Gastrocnemius medialis (tissue), 4 donors: ENCODE results near the gene ZNF521.

Experiments
- POLR2A ChIP-seq, 2 donors: fragments of 450-650 bp; IDR thresholded peaks; one replicate each; pipeline ENCODE4 v1.6.1; 2017; ENCODE audit warnings: antibody characterized with exemption in 2 of 2, mild to moderate bottlenecking in 2 of 2, moderate library complexity in 2 of 2
- TF ChIP-seq, protein P1 (sequence below), 5 experiments: fragments of 450-650 bp in 3 of 5; fragments of 200-600 bp in 2 of 5; sonication (generic) in 2 of 5; IDR thresholded peaks in 4 of 5; conservative IDR thresholded peaks in 1 of 5; 1 replicate in 4 of 5; 2 replicates in 1 of 5; pipeline ENCODE4 v1.5.1; 2016 to 2019; ENCODE audit warnings: antibody characterized with exemption in 5 of 5, mild to moderate bottlenecking in 3 of 5, moderate library complexity in 3 of 5

DNA sequence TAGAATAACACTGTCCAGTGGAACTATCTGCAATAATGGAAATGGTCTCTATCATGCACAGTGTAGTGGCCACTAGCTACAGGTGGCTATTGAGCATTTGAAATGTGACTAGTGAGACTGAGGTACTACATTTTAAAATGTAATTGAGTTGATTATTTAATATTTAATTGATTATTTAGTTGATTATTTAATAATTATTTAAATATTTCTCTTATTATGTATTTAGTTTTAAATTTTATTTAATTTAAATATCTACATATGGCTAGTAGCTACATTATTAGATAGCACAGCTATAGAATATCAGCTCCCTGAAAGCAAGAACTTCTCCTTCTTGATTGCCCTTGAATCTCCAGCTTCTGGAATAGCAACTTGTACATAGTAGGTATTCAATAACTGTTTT lies 12.8 kb upstream of the ZNF521 start:
- TF ChIP-seq POLR2A (IDR thresholded peaks at IDR 0.05) = no peak
- TF ChIP-seq, protein P1, sequence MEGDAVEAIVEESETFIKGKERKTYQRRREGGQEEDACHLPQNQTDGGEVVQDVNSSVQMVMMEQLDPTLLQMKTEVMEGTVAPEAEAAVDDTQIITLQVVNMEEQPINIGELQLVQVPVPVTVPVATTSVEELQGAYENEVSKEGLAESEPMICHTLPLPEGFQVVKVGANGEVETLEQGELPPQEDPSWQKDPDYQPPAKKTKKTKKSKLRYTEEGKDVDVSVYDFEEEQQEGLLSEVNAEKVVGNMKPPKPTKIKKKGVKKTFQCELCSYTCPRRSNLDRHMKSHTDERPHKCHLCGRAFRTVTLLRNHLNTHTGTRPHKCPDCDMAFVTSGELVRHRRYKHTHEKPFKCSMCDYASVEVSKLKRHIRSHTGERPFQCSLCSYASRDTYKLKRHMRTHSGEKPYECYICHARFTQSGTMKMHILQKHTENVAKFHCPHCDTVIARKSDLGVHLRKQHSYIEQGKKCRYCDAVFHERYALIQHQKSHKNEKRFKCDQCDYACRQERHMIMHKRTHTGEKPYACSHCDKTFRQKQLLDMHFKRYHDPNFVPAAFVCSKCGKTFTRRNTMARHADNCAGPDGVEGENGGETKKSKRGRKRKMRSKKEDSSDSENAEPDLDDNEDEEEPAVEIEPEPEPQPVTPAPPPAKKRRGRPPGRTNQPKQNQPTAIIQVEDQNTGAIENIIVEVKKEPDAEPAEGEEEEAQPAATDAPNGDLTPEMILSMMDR (IDR thresholded peaks at IDR 0.05 in 4 of 5, conservative IDR thresholded peaks at IDR 0.05 in 1 of 5) = no peak
